Activated CD8-positive, alpha-beta T cell treated with anti-CD3 and anti-CD28 coated beads for 36 hours (primary cell): Measurements from ENCODE around the gene UBQLN3. TPM values are rescaled to one million over a fixed set of nuclear protein-coding genes. Genes with fewer than 3 reads are reported as not detected.

ENCODE experiments used
- ATAC-seq: fragments of 200-7000 bp; cut with Tn5 transposase; one replicate; pipeline ENCODE4 v1.10.0; 2021; ENCODE audit warnings: mild to moderate bottlenecking, moderate library complexity
- CTCF ChIA-PET: fragments of 350-600 bp; sonication (Branson Sonifier 250); formaldehyde crosslinking; loops from one replicate; lab custom pipeline; 2021; ENCODE audit warnings: antibody characterized with exemption; lab: Charles Lee
- POLR2A ChIA-PET: fragments of 350-600 bp; sonication (Branson Sonifier 250); formaldehyde crosslinking; loops from one replicate; lab custom pipeline; 2021; ENCODE audit warnings: antibody characterized with exemption; lab: Charles Lee
- DNase-seq: peaks from one replicate; pipeline ENCODE4 v3.0.0-alpha.2; 2020
- H3K27ac Mint-ChIP-seq: one replicate; pipeline ENCODE4 v1.8.0; 2021; ENCODE audit warnings: mild to moderate bottlenecking, mixed read lengths
- H3K27me3 Mint-ChIP-seq: one replicate; pipeline ENCODE4 v1.8.0; 2021; ENCODE audit warnings: mixed read lengths
- H3K36me3 Mint-ChIP-seq: one replicate; pipeline ENCODE4 v1.8.0; 2021; ENCODE audit warnings: low read depth, mixed read lengths
- H3K4me1 Mint-ChIP-seq: one replicate; pipeline ENCODE4 v1.8.0; 2021; ENCODE audit warnings: low read depth, mixed read lengths
- H3K4me3 Mint-ChIP-seq: one replicate; pipeline ENCODE4 v1.8.0; 2021; ENCODE audit warnings: mild to moderate bottlenecking, moderate library complexity, mixed read lengths
- H3K9me3 Mint-ChIP-seq: one replicate; pipeline ENCODE4 v1.8.0; 2021; ENCODE audit warnings: mixed read lengths
- intact Hi-C: fragments of 100-400 bp; cut with micrococcal nuclease; formaldehyde crosslinking; loops from one replicate; pipeline ENCODE4 v1.10.0; 2022
- total RNA-seq, 2 experiments: library from RNA; stranded (reverse); gene quantifications; one replicate each; pipeline ENCODE4 v1.2.3, GENCODE V29; 2021
- TF ChIP-seq, protein P1 (sequence below): fragments of 200-600 bp; IDR thresholded peaks from one replicate; pipeline ENCODE4 v1.8.0; 2022; ENCODE audit warnings: antibody characterized with exemption, mild to moderate bottlenecking

Gene UBQLN3
- not detected for total RNA-seq

DNA sequence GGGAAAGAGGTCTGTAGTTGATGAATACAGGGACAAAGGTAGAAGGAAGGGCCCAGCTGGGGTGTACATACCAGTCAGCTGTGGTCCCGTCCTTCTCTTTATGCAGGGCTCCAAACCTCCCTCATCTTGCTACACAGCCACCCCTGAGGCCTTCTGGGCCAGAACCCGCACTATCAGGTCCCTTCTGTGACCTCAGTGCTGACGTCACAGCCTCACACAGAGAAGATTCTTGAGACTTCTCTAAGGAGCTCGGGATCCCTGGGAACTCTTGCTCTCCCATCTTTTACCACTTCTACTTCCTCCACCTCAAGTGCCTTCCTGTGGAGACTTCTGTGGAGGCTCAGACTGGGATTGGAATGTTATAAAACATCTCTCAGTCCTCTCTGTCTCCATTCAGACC, at the start of gene UBQLN3:
Gene UBQLN3, minus strand, starts transcription at position 155 of the 400 bp plus-strand sequence. CDS start 399 bp downstream, outside the sequence.
- TF ChIP-seq, protein P1, sequence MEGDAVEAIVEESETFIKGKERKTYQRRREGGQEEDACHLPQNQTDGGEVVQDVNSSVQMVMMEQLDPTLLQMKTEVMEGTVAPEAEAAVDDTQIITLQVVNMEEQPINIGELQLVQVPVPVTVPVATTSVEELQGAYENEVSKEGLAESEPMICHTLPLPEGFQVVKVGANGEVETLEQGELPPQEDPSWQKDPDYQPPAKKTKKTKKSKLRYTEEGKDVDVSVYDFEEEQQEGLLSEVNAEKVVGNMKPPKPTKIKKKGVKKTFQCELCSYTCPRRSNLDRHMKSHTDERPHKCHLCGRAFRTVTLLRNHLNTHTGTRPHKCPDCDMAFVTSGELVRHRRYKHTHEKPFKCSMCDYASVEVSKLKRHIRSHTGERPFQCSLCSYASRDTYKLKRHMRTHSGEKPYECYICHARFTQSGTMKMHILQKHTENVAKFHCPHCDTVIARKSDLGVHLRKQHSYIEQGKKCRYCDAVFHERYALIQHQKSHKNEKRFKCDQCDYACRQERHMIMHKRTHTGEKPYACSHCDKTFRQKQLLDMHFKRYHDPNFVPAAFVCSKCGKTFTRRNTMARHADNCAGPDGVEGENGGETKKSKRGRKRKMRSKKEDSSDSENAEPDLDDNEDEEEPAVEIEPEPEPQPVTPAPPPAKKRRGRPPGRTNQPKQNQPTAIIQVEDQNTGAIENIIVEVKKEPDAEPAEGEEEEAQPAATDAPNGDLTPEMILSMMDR, result no peak
- no peak within 1 kb of the TSS for H3K4me3 Mint-ChIP-seq
- intact Hi-C loops, result no loop called here
- ChIA-PET POLR2A (no interaction called here), CTCF (no interaction called here)
- H3K9me3 Mint-ChIP-seq, result no peaks in the 10 kb centered on the region
- H3K4me1 Mint-ChIP-seq, result no peaks in the 10 kb centered on the region
- no peak within 1 kb of the TSS for H3K27ac Mint-ChIP-seq
- ATAC-seq (no peak), DNase-seq (no peak)
- H3K36me3 Mint-ChIP-seq, result no peaks in the 10 kb centered on the region
- H3K27me3 Mint-ChIP-seq, result peaks cover 1% of the 10 kb centered on the region

DNA sequence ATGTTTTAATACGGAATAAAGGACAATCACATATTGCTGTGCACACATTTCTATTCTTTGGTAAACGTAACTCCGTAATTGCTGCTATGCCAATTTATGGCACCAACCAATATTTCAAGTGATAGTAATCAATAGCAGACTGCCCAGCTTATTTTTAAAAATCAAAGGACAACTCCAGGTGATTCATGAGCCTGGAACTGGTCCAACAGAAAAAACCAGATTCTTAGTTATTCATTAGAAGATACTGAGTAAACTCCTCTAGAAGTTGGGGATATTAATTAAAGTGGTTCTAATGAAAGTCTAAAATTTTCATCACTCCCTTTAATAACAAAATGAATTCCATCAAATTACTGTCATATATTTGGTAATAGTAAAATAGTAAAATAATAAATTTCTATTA, 48.0 kb upstream of the UBQLN3 start:
- Mint-ChIP-seq H3K36me3 (no peaks in the 10 kb centered on the region), H3K27me3 (peaks cover 5% of the 10 kb centered on the region), H3K4me1 (no peaks in the 10 kb centered on the region), H3K4me3 (no peak overlapping the region), H3K27ac (no peak overlapping the region), H3K9me3 (no peaks in the 10 kb centered on the region)
- ATAC-seq, result no peak
- intact Hi-C loops, result no loop called here
- TF ChIP-seq, protein P1, result no peak
- DNase-seq, result no peak
- CTCF ChIA-PET, result no interaction called here
- POLR2A ChIA-PET, result no interaction called here

DNA sequence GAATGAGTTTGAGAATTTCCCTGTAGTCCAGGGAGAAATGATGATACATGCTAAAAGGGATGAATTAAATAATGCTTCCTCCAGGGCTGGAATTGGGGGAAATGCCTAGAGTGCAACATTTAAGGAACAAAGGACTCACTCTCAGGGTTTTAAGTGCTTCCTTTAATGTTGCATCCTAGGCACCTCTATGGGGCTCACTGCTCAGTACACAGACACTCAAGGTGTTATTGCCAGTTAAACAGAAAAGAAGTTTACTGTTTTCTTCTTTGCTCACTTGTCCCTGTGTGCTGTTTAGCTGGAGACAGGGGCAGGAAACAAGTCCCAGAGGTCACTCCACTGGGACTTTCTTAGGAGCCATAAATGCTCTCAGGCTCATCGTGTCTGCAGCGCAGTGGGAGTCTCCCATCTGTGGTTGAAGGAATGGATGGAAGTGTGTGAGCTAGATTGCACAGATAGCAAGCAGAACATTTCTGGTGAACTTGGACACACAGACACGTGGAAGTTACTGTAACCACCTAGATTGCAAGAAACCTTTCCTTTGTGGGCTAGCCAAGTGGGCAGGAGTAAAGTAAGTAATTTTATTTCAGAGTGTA, 46.9 kb upstream of the UBQLN3 start:
- DNase-seq (no peak), ATAC-seq (no peak)
- H3K9me3 Mint-ChIP-seq, result no peaks in the 10 kb centered on the region
- intact Hi-C loops, result no loop called here
- H3K4me3 Mint-ChIP-seq, result no peak overlapping the region
- no peaks in the 10 kb centered on the region for H3K36me3 Mint-ChIP-seq
- CTCF ChIA-PET, result no interaction called here
- POLR2A ChIA-PET, result no interaction called here
- H3K4me1 Mint-ChIP-seq, result no peaks in the 10 kb centered on the region
- peaks cover 12% of the 10 kb centered on the region for H3K27me3 Mint-ChIP-seq
- TF ChIP-seq, protein P1, result no peak
- no peak overlapping the region for H3K27ac Mint-ChIP-seq

DNA sequence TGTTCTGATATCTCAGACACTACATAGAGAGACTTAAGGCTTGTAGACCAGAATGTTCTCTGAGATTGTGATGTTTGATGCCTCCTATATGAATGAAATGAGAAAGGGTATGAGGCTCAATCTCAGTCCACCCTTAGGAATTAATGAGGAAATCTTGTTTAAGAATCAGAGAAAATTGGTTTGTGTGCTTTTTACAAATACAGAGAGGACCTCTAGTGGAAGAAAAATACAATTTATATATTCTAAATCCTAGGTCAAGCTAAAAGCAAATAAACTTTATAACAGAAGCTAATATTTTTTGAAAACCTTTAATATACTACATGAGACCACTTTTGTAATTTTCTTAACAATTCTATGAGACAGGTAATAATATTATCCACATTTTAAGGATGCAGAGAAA, 43.6 kb upstream of the UBQLN3 start:
- Mint-ChIP-seq H3K36me3 (peaks cover 2% of the 10 kb centered on the region), H3K4me1 (no peaks in the 10 kb centered on the region), H3K9me3 (no peaks in the 10 kb centered on the region), H3K27ac (no peak overlapping the region), H3K4me3 (no peak overlapping the region), H3K27me3 (peaks cover 15% of the 10 kb centered on the region)
- ChIA-PET POLR2A (no interaction called here), CTCF (no interaction called here)
- ATAC-seq, result no peak
- intact Hi-C loops, result no loop called here
- TF ChIP-seq, protein P1, result no peak
- no peak for DNase-seq

DNA sequence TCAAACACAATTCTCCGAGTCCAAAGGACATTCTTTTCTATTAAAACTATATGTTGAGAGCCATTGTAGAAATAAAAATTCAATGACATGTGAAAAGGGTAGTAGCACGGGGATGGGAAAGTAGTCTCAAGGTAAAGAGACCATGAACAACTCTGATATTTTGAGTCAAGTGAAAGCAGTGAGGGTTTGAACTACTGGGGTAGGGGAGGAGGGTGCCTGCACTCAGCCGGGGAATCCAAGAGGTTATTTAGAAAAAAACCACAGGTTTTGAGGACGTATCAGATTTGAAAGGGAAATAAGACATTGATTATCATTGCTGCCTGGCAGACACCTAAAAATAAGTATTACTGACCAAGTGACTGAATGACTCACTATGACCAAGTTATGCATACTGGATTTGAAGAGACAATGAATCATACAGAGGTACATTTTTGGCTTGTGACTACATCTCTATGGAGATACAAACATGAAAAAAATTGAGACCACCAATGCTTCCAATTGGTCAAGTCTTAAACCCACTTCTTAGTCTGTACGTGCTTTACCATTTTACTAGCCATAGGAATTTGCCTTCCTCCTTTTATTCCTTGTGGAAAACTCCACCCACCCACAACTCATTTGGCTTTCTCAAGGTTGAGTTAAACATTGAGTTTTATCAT, 40.8 kb upstream of the UBQLN3 start:
- peaks cover 2% of the 10 kb centered on the region for H3K36me3 Mint-ChIP-seq
- H3K27me3 Mint-ChIP-seq, result peaks cover 11% of the 10 kb centered on the region
- TF ChIP-seq, protein P1, result no peak
- no peak overlapping the region for H3K4me3 Mint-ChIP-seq
- no peak overlapping the region for H3K27ac Mint-ChIP-seq
- POLR2A ChIA-PET, result no interaction called here
- intact Hi-C loops, result no loop called here
- ATAC-seq (no peak), DNase-seq (no peak)
- H3K9me3 Mint-ChIP-seq, result no peaks in the 10 kb centered on the region
- CTCF ChIA-PET, result no interaction called here
- H3K4me1 Mint-ChIP-seq, result no peaks in the 10 kb centered on the region
